Measurements from ENCODE around the gene TMEM203.

The TMEM203 gene

GRCh38 chr9:137217276-137218211 is 12.1 kb upstream of the TMEM203 start:
- FAIRE-seq, result no peak

DNA sequence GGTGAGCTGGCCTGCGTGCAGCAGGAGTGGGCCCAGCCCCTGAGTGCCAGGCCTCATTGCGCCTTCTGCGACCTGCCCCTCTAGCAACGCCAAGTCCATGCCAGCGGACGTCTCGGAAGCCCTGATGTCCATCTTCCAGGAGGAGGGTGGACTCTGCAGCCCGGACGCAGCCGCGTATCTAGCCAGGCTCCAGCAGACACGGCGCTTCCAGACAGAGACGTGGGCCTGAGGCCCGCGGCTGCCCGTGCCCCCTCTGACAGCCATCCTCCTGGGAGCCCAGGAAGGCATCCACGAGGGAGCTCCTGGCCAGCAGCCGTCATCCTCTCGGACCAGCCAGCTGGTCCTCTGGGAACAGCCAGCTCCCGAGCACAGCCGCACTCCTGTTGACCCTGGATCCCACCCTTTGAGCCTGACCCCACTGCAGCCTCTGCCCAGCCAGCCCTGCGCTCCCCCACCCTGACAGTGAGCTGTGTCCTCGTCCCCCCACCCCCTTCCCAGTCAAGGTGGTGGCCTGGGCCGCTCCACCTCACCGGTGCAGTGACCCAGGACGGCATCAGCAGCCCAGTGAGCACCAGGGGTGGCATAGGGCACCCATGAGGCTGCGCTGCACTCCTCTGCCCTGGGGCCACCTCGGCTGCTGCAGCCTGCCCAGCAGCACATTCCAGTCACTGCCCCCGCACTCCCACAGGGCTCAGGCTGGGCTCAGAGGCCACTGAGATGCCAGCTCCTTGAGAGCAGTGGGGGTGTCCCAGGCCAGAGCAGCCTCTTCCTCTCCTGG is 10.9 kb upstream of the TMEM203 start:
- no peak for FAIRE-seq

GRCh38 chr9:137215196-137215986 is 9.9 kb upstream of the TMEM203 start:
- FAIRE-seq, result no peak

DNA sequence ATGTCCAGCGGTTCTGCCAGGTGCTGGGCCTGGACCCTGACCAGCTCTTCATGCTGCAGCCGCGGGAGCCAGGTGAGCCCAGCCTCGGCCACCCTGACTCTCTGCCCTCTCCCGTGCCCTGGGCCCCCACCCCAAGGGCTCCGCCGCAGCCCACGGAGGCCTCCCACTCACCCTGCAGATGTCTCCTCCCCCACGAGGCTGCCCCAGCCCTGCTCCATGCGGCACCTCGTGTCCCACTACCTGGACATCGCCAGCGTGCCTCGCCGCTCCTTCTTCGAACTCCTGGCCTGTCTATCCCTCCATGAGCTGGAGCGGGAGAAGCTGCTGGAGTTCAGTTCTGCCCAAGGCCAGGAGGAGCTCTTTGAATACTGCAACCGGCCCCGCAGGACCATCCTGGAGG is 9.2 kb upstream of the TMEM203 start:
- FAIRE-seq, result no peak

- FAIRE-seq, result no peak
These were observed 8.0 kb upstream of the TMEM203 start for GRCh38 chr9:137213160-137214060.

GRCh38 chr9:137212520-137212919 is 7.1 kb upstream of the TMEM203 start:
- FAIRE-seq, result no peak

- FAIRE-seq, result no peak
These were observed 6.1 kb upstream of the TMEM203 start for GRCh38 chr9:137211532-137211931.

DNA sequence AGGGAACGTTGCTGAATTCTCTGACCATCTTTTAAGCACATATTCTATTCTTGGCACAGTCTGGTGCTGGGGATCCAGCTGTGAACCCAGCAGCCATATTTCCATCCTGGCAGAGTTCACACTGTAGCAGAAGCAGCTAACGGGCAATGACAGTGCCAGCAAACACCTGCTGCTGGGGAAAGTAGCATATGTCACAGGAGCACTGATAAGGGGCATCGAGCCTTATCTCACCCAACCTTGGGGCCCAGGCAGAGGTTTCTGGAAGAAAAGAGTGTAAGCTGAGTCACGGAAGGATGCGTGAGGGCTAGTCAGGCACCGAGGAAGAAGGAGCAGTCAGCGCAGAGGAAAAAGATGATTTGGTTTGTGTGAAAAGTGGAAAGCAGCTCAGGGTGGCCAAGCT is 1.2 kb upstream of the TMEM203 start:
- no peak for FAIRE-seq

DNA sequence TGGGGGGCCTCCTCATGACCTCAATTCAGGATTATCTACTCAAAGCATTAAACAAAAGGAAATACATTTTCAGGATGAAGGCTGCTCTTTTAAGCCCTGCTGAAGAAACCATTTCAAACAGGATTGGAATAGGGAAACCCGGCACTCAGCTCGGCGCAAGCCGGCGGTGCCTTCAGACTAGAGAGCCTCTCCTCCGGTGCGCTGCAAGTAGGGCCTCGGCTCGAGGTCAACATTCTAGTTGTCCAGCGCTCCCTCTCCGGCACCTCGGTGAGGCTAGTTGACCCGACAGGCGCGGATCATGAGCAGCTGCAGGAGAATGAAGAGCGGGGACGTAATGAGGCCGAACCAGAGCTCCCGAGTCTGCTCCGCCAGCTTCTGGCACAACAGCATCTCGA is 720 bp downstream of the TMEM203 start:
- FAIRE-seq, result no peak

DNA sequence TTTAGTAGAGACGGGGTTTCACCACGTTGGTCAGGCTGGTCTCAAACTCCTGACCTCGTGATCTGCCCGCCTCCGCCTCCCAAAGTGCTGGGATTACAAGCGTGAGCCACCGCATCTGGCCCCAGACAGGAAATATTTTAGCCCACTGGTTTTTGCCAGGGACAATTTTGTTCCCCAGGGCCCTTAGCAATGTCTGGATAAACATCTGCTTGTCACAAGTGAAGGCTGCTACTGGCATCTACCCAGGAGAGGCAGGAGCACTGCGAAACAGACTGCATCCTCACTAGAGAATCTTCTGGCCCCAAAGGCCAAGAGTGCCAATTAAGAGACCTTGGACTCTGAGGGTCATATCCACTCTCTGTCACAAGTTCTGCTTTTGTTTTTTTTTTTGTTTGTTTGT is 2.5 kb downstream of the TMEM203 start:
- FAIRE-seq, result no peak

DNA sequence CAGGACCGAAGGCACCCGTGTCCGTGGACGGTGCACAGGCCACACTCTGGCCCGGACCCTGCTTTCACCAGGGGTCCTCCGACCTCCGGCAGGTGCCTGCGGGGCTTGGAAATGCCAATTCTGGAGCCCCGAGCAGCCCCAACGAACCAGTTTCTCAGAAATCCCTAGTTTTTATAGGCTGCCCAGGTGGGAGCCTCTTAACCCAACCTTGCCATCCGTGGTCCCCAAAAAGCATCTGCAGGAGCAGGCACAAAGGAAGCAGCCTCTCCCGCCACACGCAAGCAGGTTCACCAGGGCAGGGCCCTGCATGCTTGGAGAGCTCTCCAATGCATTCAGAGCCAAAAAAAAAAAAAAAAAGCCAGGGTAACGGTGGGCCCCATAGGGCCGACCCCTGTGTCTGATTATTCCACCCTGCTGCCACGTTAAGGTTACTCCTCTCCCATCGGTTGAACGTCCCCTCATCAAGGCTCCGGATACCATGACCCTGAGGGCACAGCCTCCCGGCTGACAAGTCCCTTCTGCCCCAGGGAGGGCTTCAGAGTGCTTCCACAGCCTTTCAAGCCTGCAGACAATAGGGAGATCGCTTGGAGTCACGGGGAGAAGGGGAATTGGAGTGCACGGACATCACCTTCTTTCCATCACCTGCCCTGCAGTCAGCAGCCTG is 4.1 kb downstream of the TMEM203 start:
- FAIRE-seq, result no peak

DNA sequence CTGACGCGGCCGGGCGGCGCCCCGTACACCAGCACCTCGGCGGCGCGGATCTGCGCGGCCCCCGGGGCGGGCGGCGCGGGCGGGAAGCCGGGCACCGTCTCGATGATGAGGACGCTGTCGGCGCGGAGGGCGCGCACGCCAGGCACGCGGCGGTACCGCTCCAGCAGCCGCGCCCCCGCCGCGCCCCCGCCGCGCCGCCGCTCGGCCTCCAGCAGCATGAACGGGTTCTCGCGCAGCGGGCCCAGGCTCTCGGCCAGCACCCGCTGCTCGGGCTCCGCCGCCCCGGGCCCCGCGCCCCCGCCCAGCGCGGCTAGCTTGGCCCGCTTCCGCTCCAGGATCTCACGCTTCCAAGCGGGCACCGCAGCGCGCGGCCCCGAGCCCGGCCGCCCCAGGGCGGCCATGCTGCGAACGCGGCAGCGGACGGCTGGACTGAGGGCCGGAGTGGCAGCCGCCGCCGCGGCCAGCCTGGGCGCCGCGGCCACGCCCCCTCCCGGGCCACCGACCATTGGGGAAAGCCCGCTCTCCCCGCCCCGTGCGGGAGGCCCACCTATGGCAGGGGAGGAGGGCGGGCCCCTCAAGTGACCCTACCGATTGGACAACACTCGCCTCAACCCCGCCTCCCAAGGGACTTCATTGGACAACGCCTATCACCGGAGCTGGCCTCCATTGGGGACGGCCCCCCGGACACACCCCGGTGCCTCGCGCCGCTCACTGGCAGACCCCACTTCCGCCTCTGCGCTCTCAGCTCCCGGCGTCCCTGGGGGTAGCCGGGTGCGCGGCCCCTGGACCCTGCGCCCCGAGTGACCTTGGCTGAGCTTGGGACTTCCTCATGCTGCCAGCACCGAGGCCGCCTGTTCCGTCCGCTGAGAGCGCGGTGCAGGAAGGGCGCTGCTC is 4.9 kb downstream of the TMEM203 start, which contains the start of gene TPRN:
Gene TPRN, minus strand, starts transcription at position 431 of the 894 bp plus-strand sequence. Its CDS starts 30 bp downstream, at position 401.
- FAIRE-seq, result peak; percentile 83

GRCh38 chr9:137199411-137200121 is 5.9 kb downstream of the TMEM203 start:
- FAIRE-seq, result no peak

DNA sequence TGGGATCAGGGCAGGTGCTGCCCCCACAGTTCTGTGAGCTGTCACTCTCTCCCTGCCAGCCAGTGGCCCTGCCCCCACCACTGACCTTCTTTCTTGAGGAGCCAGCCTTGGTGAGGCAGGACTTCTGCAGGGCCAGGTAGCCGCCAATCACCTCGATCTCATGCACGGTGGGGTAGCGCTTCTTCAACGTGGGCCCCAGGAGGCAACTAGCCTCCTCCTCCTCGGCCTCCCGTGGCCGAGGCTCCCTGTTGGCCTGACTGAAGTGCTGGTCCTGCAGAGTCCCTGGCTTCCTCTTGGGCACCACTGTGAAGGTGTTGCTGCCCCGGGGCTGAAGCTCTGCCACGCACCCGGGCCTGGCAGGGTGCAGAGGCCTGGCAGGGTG is 6.6 kb downstream of the TMEM203 start:
- no peak for FAIRE-seq

- no peak for FAIRE-seq
These were observed 7.2 kb downstream of the TMEM203 start for GRCh38 chr9:137198051-137198901.

GRCh38 chr9:137195525-137196220 is 9.8 kb downstream of the TMEM203 start:
- no peak for FAIRE-seq

- no peak for FAIRE-seq
These were observed 10.5 kb downstream of the TMEM203 start for GRCh38 chr9:137194909-137195308.

DNA sequence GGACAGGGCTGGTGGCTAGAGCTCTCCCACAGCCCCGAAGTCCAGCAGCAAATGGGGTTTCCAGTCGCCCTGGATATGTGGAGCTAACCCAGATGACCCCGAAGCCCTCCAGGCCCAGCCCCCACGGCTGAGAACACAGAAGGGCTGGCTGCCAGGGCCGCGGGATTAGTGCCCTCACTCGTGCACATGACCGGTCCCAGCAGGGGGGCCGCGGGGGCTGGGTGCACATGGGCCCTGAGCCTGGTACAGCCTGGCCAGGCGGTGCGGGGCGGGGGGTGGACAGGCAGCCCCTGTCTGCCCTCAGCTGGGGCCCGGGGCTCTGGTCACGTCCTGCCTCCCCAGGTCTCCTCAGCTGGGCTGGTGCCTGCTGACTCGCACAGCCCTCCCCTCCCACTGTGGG is 11.1 kb downstream of the TMEM203 start:
- FAIRE-seq, result no peak

All from TTC549 (cell line).